ENCODE data around the gene SORCS1.

DNA sequence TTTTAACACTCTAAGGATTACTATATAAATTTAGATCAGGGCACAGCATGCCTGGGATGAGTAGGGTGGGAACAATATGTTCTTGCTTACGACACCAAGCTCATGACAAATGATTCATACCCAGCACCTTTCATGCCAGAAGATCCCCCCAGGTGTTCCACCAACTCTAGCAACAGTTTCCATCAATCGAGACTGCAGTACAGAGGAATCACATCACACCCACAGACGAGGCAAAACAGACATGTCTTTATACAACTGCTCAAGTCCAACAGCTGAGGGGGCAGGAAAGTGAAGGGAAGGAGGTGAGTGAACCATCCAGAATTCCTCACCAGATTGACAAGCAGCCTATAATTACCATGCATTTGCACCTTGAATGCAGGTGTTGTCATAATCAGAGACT lies 3.6 kb downstream of the SORCS1 start:
- no peak for TF ChIP-seq CEBPB (IDR thresholded peaks at IDR 0.05)
- no peak for TF ChIP-seq CREB1 (IDR thresholded peaks at IDR 0.05; ENCODE audit: low read depth)
- TF ChIP-seq, protein P1, sequence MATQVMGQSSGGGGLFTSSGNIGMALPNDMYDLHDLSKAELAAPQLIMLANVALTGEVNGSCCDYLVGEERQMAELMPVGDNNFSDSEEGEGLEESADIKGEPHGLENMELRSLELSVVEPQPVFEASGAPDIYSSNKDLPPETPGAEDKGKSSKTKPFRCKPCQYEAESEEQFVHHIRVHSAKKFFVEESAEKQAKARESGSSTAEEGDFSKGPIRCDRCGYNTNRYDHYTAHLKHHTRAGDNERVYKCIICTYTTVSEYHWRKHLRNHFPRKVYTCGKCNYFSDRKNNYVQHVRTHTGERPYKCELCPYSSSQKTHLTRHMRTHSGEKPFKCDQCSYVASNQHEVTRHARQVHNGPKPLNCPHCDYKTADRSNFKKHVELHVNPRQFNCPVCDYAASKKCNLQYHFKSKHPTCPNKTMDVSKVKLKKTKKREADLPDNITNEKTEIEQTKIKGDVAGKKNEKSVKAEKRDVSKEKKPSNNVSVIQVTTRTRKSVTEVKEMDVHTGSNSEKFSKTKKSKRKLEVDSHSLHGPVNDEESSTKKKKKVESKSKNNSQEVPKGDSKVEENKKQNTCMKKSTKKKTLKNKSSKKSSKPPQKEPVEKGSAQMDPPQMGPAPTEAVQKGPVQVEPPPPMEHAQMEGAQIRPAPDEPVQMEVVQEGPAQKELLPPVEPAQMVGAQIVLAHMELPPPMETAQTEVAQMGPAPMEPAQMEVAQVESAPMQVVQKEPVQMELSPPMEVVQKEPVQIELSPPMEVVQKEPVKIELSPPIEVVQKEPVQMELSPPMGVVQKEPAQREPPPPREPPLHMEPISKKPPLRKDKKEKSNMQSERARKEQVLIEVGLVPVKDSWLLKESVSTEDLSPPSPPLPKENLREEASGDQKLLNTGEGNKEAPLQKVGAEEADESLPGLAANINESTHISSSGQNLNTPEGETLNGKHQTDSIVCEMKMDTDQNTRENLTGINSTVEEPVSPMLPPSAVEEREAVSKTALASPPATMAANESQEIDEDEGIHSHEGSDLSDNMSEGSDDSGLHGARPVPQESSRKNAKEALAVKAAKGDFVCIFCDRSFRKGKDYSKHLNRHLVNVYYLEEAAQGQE (IDR thresholded peaks at IDR 0.05; ENCODE audit: low read depth): no peak
- TF ChIP-seq RAD21 (IDR thresholded peaks at IDR 0.05; ENCODE audit: low read depth): no peak
- TF ChIP-seq NFIC (IDR thresholded peaks at IDR 0.05): no peak

All from Ishikawa (cell line).